Measurements from ENCODE around the gene ID3.

ID3 gene

DNA sequence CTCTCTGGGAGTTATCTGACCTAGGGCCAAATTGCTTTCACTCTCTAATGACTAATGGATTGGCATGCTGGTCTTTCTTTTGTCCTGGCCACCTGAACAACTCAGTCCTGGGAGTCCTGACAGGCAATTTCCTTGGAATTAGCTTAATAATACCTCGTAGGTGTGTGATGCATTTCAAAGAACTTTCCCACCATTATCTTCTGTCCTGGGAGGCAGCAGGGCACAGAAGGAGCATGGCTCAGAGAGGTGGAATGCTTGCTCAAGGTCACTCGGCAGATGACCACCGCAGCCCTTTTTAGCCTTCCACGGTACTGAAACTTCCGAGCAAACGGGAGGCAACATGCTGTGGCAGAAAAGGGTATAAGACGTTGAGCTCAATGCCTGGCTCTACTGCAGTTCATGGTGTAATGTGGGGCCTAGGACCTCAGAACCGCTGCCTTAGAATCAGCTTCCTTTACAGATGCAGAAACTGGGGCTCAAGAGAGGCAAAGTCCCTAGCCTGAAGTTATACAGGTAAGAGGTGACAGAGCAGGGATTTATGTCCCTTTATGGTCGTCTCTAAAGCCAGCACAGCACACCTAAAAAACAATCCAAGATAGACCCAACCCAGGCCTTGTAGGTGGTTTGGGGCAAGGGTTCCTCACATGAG is 3.2 kb downstream of the ID3 start:
- TF ChIP-seq, protein P1, sequence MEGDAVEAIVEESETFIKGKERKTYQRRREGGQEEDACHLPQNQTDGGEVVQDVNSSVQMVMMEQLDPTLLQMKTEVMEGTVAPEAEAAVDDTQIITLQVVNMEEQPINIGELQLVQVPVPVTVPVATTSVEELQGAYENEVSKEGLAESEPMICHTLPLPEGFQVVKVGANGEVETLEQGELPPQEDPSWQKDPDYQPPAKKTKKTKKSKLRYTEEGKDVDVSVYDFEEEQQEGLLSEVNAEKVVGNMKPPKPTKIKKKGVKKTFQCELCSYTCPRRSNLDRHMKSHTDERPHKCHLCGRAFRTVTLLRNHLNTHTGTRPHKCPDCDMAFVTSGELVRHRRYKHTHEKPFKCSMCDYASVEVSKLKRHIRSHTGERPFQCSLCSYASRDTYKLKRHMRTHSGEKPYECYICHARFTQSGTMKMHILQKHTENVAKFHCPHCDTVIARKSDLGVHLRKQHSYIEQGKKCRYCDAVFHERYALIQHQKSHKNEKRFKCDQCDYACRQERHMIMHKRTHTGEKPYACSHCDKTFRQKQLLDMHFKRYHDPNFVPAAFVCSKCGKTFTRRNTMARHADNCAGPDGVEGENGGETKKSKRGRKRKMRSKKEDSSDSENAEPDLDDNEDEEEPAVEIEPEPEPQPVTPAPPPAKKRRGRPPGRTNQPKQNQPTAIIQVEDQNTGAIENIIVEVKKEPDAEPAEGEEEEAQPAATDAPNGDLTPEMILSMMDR (IDR thresholded peaks at IDR 0.05; ENCODE audit: low read depth, low read length): no peak
- H3K36me3 ChIP-seq: peaks cover 23% of the 10 kb centered on the region
- peak overlapping the region; percentile 95 for H3K4me3 ChIP-seq (ENCODE audit: low read depth, low read length)
- no peaks in the 10 kb centered on the region for H3K9me3 ChIP-seq
- peaks cover 40% of the 10 kb centered on the region for H3K4me1 ChIP-seq
- no peaks in the 10 kb centered on the region for H3K27me3 ChIP-seq
- DNase-seq: peak; percentile 21

DNA sequence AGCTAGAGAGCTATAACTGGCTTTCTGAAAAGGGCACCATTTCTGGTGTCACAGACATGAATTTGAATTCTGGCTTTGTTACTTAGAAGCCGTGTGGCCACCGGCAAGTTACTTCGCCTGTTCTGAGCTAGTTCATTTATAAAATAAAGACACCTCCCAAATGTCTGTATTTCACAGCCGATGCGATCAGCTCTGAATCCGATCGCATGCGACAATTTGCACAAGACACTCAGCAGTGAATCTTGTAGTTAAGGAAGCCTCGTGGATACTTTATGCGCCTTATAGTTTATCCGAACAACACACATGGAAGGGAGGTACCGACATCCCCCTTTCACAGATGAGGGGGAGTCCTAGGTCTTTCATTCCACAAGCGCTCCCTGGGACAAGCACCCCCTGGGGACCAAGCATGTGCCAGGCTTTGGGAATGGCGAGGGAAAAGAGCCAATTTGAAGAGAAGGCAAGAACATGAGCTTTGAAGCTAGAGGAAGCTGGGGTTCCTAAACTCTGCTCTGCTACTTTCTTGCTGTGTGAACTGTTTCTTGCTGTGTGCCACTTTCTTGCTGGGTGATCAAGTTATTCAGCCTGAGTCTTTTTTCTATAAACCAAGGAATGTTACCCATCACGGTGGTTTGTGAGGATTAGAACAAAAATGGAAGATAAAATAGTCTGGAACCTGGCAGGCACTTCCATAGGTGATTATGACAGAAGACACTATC is 3.9 kb downstream of the ID3 start:
- DNase-seq: peak; percentile 52
- peaks cover 23% of the 10 kb centered on the region for H3K36me3 ChIP-seq
- no peaks in the 10 kb centered on the region for H3K9me3 ChIP-seq
- H3K4me1 ChIP-seq: peaks cover 38% of the 10 kb centered on the region
- H3K4me3 ChIP-seq (ENCODE audit: low read depth, low read length): peak overlapping the region; percentile 95
- TF ChIP-seq, protein P1 (IDR thresholded peaks at IDR 0.05; ENCODE audit: low read depth, low read length): no peak
- H3K27me3 ChIP-seq: no peaks in the 10 kb centered on the region

DNA sequence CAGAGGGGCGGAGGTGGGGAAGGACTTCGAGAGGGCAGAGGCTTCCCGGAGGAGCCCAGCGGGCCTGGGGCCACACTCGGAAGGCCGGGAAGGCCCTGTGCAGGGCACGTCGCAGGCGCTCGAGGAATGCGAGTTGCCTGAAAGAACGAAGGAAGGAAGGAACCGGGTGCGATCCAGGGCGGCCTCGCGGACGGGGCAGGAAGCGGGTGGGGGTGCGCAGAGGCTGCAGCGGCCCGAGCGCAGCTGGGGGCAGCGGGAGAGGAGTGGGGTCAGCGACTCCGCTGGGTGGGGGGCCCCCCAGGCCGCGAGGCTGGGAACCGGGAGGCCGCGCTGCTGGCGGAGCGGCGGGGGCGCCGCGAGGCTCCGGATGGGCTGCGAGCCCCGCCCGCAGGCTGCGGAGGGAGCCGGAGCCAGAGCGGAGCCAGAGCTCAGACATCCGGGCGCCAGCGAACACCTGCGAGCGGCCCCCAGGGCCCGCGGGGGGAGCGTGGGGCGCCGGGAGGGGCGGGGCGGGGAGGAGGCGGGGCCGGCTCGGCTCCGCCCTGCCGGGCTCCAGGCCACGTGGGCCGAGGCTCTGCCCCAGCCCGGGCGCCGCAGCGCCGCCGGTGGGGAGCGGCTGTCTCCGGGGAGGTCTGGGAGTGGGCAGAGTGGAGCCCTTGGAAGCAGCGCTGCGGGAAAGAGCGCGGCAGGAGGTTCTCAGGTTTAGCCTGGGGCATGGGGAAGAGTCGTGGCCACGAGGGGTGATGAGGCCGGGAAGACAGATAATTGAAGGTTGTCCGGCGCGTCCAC is 4.6 kb downstream of the ID3 start:
- TF ChIP-seq, protein P1 (IDR thresholded peaks at IDR 0.05; ENCODE audit: low read depth, low read length): no peak
- Histone ChIP-seq H3K27me3 (no peaks in the 10 kb centered on the region), H3K4me1 (peaks cover 38% of the 10 kb centered on the region), H3K9me3 (no peaks in the 10 kb centered on the region), H3K4me3 (ENCODE audit: low read depth, low read length) (peak overlapping the region; percentile 95), H3K36me3 (peaks cover 23% of the 10 kb centered on the region)
- peak; percentile 91 for DNase-seq

GRCh38 chr1:23554127-23554480 is 5.2 kb downstream of the ID3 start:
- TF ChIP-seq, protein P1 (IDR thresholded peaks at IDR 0.05; ENCODE audit: low read depth, low read length): no peak
- DNase-seq: no peak
- Histone ChIP-seq H3K27me3 (no peaks in the 10 kb centered on the region), H3K4me1 (peaks cover 38% of the 10 kb centered on the region), H3K9me3 (no peaks in the 10 kb centered on the region), H3K4me3 (ENCODE audit: low read depth, low read length) (peak overlapping the region; percentile 39), H3K36me3 (peaks cover 23% of the 10 kb centered on the region)

DNA sequence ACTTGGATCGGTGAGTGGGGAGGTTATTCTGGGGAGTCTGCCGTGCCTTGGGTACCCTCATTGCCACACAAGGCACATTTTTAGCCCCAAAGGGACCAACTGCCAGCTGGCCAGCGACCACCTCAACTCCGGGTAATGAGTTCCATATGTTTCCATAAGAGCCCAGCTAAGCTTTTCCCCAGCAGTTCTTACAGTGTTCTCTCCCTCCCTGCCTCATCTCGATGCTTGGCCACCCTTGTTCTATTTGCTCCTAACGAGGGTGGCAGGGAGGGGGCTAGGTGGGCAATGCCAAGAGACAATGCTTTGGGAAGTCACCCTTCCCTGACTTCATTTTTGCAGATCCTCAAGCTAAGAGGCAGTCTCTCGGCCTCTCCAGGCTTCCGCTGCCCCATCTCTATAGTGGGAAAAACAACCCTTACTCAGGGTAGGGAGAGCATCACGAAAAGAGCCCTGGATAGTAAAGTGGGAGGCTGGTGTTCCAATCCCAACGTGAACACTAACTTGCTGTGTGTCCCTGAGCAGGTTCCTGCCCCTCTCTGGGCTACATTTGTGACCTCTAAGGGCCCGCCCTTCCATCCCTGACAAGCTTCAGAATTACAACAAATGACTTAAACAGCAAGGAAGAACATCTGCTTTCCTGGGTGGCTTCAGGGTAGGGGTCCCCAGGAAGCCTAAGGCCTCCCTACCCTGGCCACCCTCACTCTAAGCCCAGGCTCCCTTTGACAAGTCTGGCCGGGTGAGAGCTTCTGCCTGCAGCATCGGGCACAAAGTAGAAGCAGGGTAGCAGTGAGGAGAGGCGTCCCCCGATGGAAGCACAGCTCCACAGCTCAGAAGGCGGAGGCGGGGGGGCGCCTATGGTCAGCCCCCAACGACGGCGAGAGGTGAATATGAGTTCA is 5.8 kb downstream of the ID3 start:
- H3K27me3 ChIP-seq: no peaks in the 10 kb centered on the region
- no peak overlapping the region for H3K4me3 ChIP-seq (ENCODE audit: low read depth, low read length)
- H3K9me3 ChIP-seq: no peaks in the 10 kb centered on the region
- peaks cover 17% of the 10 kb centered on the region for H3K36me3 ChIP-seq
- peak; percentile 17 for DNase-seq
- peaks cover 38% of the 10 kb centered on the region for H3K4me1 ChIP-seq
- TF ChIP-seq, protein P1 (IDR thresholded peaks at IDR 0.05; ENCODE audit: low read depth, low read length): no peak
